HFF-Myc (cell line): ENCODE measurements around the gene SPOCK2.

Experiments
- DNase-seq: peaks from one replicate; pipeline ENCODE4 v3.0.0-alpha.2; 2011; ENCODE audit warnings: low read depth; ENCODE audit errors: extremely low read depth
- H3K4me3 ChIP-seq: replicated peaks from 2 replicates; pipeline ENCODE4 v1.5.1; 2011; ENCODE audit warnings: low read depth, mild to moderate bottlenecking, control low read depth, low read length
- CTCF ChIP-seq: IDR thresholded peaks from 2 replicates; pipeline ENCODE4 v1.5.1; 2012; ENCODE audit warnings: mild to moderate bottlenecking, low read depth, low read length, control low read depth; ENCODE audit errors: missing control alignments

SPOCK2 gene

GRCh38 chr10:72087392-72087968 lies 871 bp downstream of the SPOCK2 start:
- TF ChIP-seq CTCF: no peak
- no peak for DNase-seq
- H3K4me3 ChIP-seq: 0 out of 2 replicates have a peak overlapping the region, but pooled peaks have one; percentile 5

GRCh38 chr10:72086466-72087391 lies 1.6 kb downstream of the SPOCK2 start:
- TF ChIP-seq CTCF: no peak
- H3K4me3 ChIP-seq: no peak overlapping the region
- no peak for DNase-seq

- DNase-seq: no peak
- TF ChIP-seq CTCF: no peak
- H3K4me3 ChIP-seq: no peak overlapping the region
These were observed 2.4 kb downstream of the SPOCK2 start for GRCh38 chr10:72085864-72086465.

- no peak for DNase-seq
- no peak for TF ChIP-seq CTCF
- H3K4me3 ChIP-seq: no peak overlapping the region
These were observed 3.2 kb downstream of the SPOCK2 start for GRCh38 chr10:72085166-72085565.

GRCh38 chr10:72083790-72084459 lies 4.4 kb downstream of the SPOCK2 start:
- no peak for DNase-seq
- H3K4me3 ChIP-seq: no peak overlapping the region
- no peak for TF ChIP-seq CTCF
